Glutamatergic neuron (in vitro differentiated cells): ENCODE measurements around the gene UGT2A3. TPM values are rescaled to one million over a fixed set of nuclear protein-coding genes. Genes with fewer than 3 reads are reported as not detected.

Experiments
- DNase-seq: peaks from one replicate; pipeline ENCODE4 v3.0.0; 2022
- H3K27ac Mint-ChIP-seq: one replicate; pipeline ENCODE4 v1.8.0; 2020; ENCODE audit warnings: mild to moderate bottlenecking, mixed read lengths, inconsistent platforms; ENCODE audit not compliant: unreplicated experiment
- H3K27me3 Mint-ChIP-seq: one replicate; pipeline ENCODE4 v1.8.0; 2020; ENCODE audit warnings: mild to moderate bottlenecking, moderate library complexity, mixed read lengths, inconsistent platforms; ENCODE audit not compliant: unreplicated experiment
- H3K36me3 Mint-ChIP-seq: one replicate; pipeline ENCODE4 v1.8.0; 2020; ENCODE audit warnings: mild to moderate bottlenecking, mixed read lengths, inconsistent platforms; ENCODE audit not compliant: unreplicated experiment
- H3K4me1 Mint-ChIP-seq: one replicate; pipeline ENCODE4 v1.8.0; 2020; ENCODE audit warnings: mild to moderate bottlenecking, low read depth, mixed read lengths, inconsistent platforms; ENCODE audit not compliant: unreplicated experiment
- H3K4me3 Mint-ChIP-seq: one replicate; pipeline ENCODE4 v1.8.0; 2020; ENCODE audit warnings: mild to moderate bottlenecking, mixed read lengths, inconsistent platforms; ENCODE audit not compliant: unreplicated experiment
- H3K9me3 Mint-ChIP-seq: one replicate; pipeline ENCODE4 v1.8.0; 2020; ENCODE audit warnings: mild to moderate bottlenecking, moderate library complexity, mixed read lengths, inconsistent platforms; ENCODE audit not compliant: unreplicated experiment
- CTCF ChIP-seq: fragments of 200-600 bp; sonication (generic); IDR thresholded peaks from one replicate; pipeline ENCODE4 v1.5.0; 2021; ENCODE audit not compliant: partially characterized antibody, unreplicated experiment
- total RNA-seq: library from RNA; stranded (reverse); fragmentation: NEBNext Ultra II Directional; extraction: Animal tissue kit (Norgen Biotek cat#: 25700); gene quantifications from one replicate; pipeline ENCODE4 v1.2.1, GENCODE V29; 2021; ENCODE audit not compliant: unreplicated experiment

The UGT2A3 gene
- total RNA-seq, 1 donor from 2014 or later, result not detected

- Mint-ChIP-seq H3K27me3 (no peaks in the 10 kb centered on the region), H3K9me3 (no peaks in the 10 kb centered on the region), H3K36me3 (no peaks in the 10 kb centered on the region), H3K27ac (no peak overlapping the region), H3K4me1 (peaks cover 4% of the 10 kb centered on the region), H3K4me3 (no peak overlapping the region)
- TF ChIP-seq CTCF, result no peak
- DNase-seq, result no peak
These were observed 2.5 kb upstream of the UGT2A3 start for GRCh38 chr4:68954126-68954525.

DNA sequence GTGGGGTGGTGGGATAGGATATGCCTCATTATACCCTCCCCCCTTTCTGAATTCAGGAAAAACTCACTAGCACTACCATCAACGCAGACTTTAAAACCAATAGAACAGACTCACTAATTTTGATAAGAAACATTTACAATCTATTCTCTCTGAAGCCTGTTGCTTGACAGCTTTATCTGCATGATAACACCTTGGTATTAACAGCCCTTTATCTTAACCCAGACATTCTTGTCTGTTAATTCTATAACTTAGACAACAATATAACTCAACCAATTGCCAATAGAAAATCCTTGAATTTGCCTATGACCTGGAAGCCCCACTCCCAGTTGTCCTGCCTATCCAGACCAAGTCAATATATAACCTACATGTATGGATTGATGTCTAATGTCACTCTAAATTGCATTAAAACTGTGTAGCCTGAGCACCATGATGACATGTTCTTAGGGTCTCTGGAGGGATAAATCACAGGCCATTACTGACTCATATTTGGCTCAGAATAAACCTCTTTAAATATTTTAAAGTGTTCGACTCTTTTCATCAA lies 1.5 kb upstream of the UGT2A3 start:
- Mint-ChIP-seq H3K36me3 (no peaks in the 10 kb centered on the region), H3K9me3 (no peaks in the 10 kb centered on the region), H3K4me3 (no peak overlapping the region), H3K4me1 (peaks cover 5% of the 10 kb centered on the region), H3K27me3 (no peaks in the 10 kb centered on the region), H3K27ac (no peak overlapping the region)
- no peak for TF ChIP-seq CTCF
- no peak for DNase-seq

DNA sequence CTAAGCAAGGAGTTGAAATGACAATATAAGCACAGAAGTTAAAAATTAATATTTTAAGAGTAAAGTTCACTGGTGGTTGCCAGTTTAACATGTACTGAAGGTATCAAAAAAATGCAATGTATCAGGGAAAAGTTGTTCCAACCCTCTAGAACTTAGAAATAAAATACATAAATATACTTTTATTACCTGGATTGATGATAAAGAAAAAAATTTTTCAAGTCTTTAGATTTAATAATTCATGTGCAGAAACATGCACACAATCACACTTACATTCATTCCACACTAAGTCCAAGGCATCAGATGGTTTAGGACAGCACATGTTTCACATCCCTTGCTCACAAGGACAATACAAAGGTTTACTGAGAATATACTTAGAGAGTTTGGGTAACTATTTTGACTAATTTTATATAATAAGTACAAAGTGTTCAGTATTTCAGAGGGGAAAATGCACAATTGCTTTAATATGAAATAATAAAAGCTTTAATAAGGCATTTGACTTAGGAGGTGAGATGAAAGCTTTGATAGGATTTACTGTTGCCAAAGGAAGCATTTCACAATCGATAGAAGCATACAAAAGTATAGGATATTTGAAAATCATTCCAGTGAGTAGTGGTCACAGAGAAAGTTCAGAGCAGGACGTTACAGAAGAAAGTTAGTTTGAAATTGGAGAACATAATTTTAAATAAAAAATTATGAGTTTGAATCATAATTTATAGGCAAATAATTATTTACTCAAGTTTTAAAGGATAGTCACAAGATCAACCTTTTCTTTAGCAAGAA lies 392 bp upstream of the UGT2A3 start:
- Mint-ChIP-seq H3K9me3 (no peaks in the 10 kb centered on the region), H3K27me3 (peaks cover 1% of the 10 kb centered on the region), H3K4me3 (no peak overlapping the region), H3K36me3 (no peaks in the 10 kb centered on the region), H3K4me1 (peaks cover 5% of the 10 kb centered on the region), H3K27ac (peak overlapping the region; percentile 70)
- no peak for DNase-seq
- TF ChIP-seq CTCF, result no peak

- TF ChIP-seq CTCF, result no peak
- Mint-ChIP-seq H3K4me1 (peaks cover 5% of the 10 kb centered on the region), H3K27me3 (peaks cover 1% of the 10 kb centered on the region), H3K27ac (no peak overlapping the region), H3K4me3 (no peak overlapping the region), H3K9me3 (no peaks in the 10 kb centered on the region), H3K36me3 (no peaks in the 10 kb centered on the region)
- DNase-seq, result no peak
These were observed 1.6 kb downstream of the UGT2A3 start for GRCh38 chr4:68950033-68950432.

DNA sequence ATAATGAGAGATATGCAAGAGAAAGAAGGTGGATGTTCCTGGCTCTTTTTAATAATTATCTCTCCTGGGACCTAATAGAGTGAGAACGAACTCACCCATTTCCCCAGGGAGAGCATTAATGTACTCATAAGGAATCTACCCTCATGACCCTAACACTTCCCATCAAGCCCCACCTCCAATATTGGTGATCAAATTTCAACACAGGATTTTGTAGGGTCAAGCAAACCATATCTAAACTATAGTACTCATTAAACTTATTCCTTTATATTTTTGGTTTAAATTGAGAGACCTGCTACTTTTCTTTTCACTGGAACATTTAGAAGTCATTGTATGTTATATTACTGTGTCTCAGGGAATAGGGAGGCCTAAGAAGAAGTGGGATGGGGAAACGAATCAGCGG lies 2.6 kb downstream of the UGT2A3 start:
- peaks cover 5% of the 10 kb centered on the region for H3K4me1 Mint-ChIP-seq
- H3K27me3 Mint-ChIP-seq, result peaks cover 1% of the 10 kb centered on the region
- no peaks in the 10 kb centered on the region for H3K9me3 Mint-ChIP-seq
- no peak for TF ChIP-seq CTCF
- H3K36me3 Mint-ChIP-seq, result no peaks in the 10 kb centered on the region
- no peak for DNase-seq
- no peak overlapping the region for H3K27ac Mint-ChIP-seq
- no peak overlapping the region for H3K4me3 Mint-ChIP-seq
